HG03432 (cell line): Measurements from ENCODE around the gene FOXD1.
"Not testable (repeated sequence)": the region's sequence is repeated elsewhere in the genome, so short reads cannot be mapped to it uniquely, and the experiment has no call there.

Experiments used
- ATAC-seq: cut with Tn5 transposase; IDR thresholded peaks from one replicate; pipeline ENCODE4 v1.9.1; 2021; ENCODE audit warnings: mild to moderate bottlenecking, moderate library complexity; ENCODE audit not compliant: unreplicated experiment

Gene FOXD1

GRCh38 chr5:73448463-73449136 is at the start of gene FOXD1:
Gene FOXD1 (minus strand): TSS chr5:73448777. CDS start chr5:73448362, 415 bp downstream.
- peak; percentile 57 for ATAC-seq

- ATAC-seq, result no peak
These were observed 49.0 kb upstream of the FOXD1 start for GRCh38 chr5:73497497-73498056.

GRCh38 chr5:73496984-73497457 is 48.4 kb upstream of the FOXD1 start:
- no peak for ATAC-seq

GRCh38 chr5:73495772-73496335 is 47.3 kb upstream of the FOXD1 start:
- ATAC-seq, result no peak

- ATAC-seq, result no peak
These were observed 46.1 kb upstream of the FOXD1 start for GRCh38 chr5:73494721-73495120.

- no peak for ATAC-seq
These were observed 44.8 kb upstream of the FOXD1 start for GRCh38 chr5:73493421-73493820.

- no peak for ATAC-seq
These were observed 42.6 kb upstream of the FOXD1 start for GRCh38 chr5:73491155-73491554.

GRCh38 chr5:73490088-73490487 is 41.5 kb upstream of the FOXD1 start:
- ATAC-seq, result no peak

GRCh38 chr5:73488806-73489205 is 40.2 kb upstream of the FOXD1 start:
- ATAC-seq, result no peak

GRCh38 chr5:73487815-73488214 is 39.2 kb upstream of the FOXD1 start:
- no peak for ATAC-seq

- ATAC-seq, result not testable (repeated sequence)
These were observed 38.7 kb upstream of the FOXD1 start for GRCh38 chr5:73487257-73487656.

- ATAC-seq, result no peak
These were observed 37.7 kb upstream of the FOXD1 start for GRCh38 chr5:73486119-73486899.

GRCh38 chr5:73485715-73486114 is 37.1 kb upstream of the FOXD1 start:
- no peak for ATAC-seq

- ATAC-seq, result no peak
These were observed 35.9 kb upstream of the FOXD1 start for GRCh38 chr5:73484511-73484910.

- ATAC-seq, result no peak
These were observed 35.1 kb upstream of the FOXD1 start for GRCh38 chr5:73483676-73484075.

GRCh38 chr5:73482383-73483136 is 34.0 kb upstream of the FOXD1 start:
- ATAC-seq, result no peak

- ATAC-seq, result no peak
These were observed 31.9 kb upstream of the FOXD1 start for GRCh38 chr5:73480500-73480899.

GRCh38 chr5:73472116-73472515 is 23.5 kb upstream of the FOXD1 start:
- no peak for ATAC-seq

- no peak for ATAC-seq
These were observed 23.1 kb upstream of the FOXD1 start for GRCh38 chr5:73471654-73472053.

GRCh38 chr5:73469878-73470277 is 21.3 kb upstream of the FOXD1 start:
- ATAC-seq, result no peak

GRCh38 chr5:73468638-73469037 is 20.1 kb upstream of the FOXD1 start:
- ATAC-seq, result not testable (repeated sequence)
